Liver (tissue), 3 donors: Measurements from ENCODE around the gene ATAD1.

Experiments used
- ATF3 ChIP-seq: IDR thresholded peaks from 2 replicates; pipeline ENCODE4 v1.6.1; 2016; ENCODE audit warnings: antibody characterized with exemption
- GABPA ChIP-seq, 2 donors: IDR thresholded peaks in 1 of 2; conservative IDR thresholded peaks in 1 of 2; 2 replicates each; pipeline ENCODE4 v1.6.1; 2016; ENCODE audit warnings: antibody characterized with exemption in 2 of 2, mild to moderate bottlenecking in 1 of 2, moderate library complexity in 1 of 2
- HNF4G ChIP-seq: IDR thresholded peaks from 2 replicates; pipeline ENCODE4 v1.6.1; 2016; ENCODE audit warnings: antibody characterized with exemption
- JUND ChIP-seq, 2 donors: IDR thresholded peaks; 2 replicates each; pipeline ENCODE4 v1.6.1; 2016; ENCODE audit warnings: antibody characterized with exemption in 2 of 2
- MAX ChIP-seq: IDR thresholded peaks from 2 replicates; pipeline ENCODE4 v1.6.1; 2016; ENCODE audit warnings: antibody characterized with exemption
- NR2F2 ChIP-seq: IDR thresholded peaks from 2 replicates; pipeline ENCODE4 v1.6.1; 2016; ENCODE audit warnings: antibody characterized with exemption
- RAD21 ChIP-seq, 2 donors: IDR thresholded peaks; 2 replicates each; pipeline ENCODE4 v1.6.1; 2016; ENCODE audit warnings: antibody characterized with exemption in 2 of 2, mild to moderate bottlenecking in 2 of 2
- REST ChIP-seq: IDR thresholded peaks from 2 replicates; pipeline ENCODE4 v1.6.1; 2016; ENCODE audit warnings: antibody characterized with exemption, mild to moderate bottlenecking
- RXRA ChIP-seq, 2 donors: IDR thresholded peaks; 2 replicates each; pipeline ENCODE4 v1.6.1; 2017 to 2018; ENCODE audit warnings: antibody characterized with exemption in 2 of 2, mild to moderate bottlenecking in 1 of 2
- SP1 ChIP-seq: IDR thresholded peaks from 2 replicates; pipeline ENCODE4 v1.6.1; 2018; ENCODE audit warnings: antibody characterized with exemption, mild to moderate bottlenecking
- TAF1 ChIP-seq: conservative IDR thresholded peaks from 2 replicates; pipeline ENCODE4 v1.6.1; 2016; ENCODE audit warnings: antibody characterized with exemption, mild to moderate bottlenecking
- YY1 ChIP-seq: IDR thresholded peaks from 2 replicates; pipeline ENCODE4 v1.6.1; 2016; ENCODE audit warnings: antibody characterized with exemption, mild to moderate bottlenecking
- TF ChIP-seq, protein P1 (sequence below): fragments of 150-350 bp; IDR thresholded peaks from 2 replicates; pipeline ENCODE4 v1.5.1; 2017; ENCODE audit warnings: improper control_type of control experiment, low read depth, low read length; ENCODE audit not compliant: missing input control
- donor health status: healthy.
- donor health status: healthy.

- no peak for TF ChIP-seq RXRA (IDR thresholded peaks at IDR 0.05)
- TF ChIP-seq TAF1: no peak
- TF ChIP-seq, protein P1, sequence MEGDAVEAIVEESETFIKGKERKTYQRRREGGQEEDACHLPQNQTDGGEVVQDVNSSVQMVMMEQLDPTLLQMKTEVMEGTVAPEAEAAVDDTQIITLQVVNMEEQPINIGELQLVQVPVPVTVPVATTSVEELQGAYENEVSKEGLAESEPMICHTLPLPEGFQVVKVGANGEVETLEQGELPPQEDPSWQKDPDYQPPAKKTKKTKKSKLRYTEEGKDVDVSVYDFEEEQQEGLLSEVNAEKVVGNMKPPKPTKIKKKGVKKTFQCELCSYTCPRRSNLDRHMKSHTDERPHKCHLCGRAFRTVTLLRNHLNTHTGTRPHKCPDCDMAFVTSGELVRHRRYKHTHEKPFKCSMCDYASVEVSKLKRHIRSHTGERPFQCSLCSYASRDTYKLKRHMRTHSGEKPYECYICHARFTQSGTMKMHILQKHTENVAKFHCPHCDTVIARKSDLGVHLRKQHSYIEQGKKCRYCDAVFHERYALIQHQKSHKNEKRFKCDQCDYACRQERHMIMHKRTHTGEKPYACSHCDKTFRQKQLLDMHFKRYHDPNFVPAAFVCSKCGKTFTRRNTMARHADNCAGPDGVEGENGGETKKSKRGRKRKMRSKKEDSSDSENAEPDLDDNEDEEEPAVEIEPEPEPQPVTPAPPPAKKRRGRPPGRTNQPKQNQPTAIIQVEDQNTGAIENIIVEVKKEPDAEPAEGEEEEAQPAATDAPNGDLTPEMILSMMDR: no peak
- no peak for TF ChIP-seq HNF4G
- TF ChIP-seq RAD21 (IDR thresholded peaks at IDR 0.05): no peak
- TF ChIP-seq MAX: peak; percentile 6
- no peak for TF ChIP-seq NR2F2
- TF ChIP-seq REST: no peak
- TF ChIP-seq SP1: no peak
- no peak for TF ChIP-seq ATF3
- TF ChIP-seq YY1: no peak
- TF ChIP-seq JUND (IDR thresholded peaks at IDR 0.05): no peak
- TF ChIP-seq GABPA (IDR thresholded peaks at IDR 0.05 in 1 of 2, conservative IDR thresholded peaks at IDR 0.05 in 1 of 2): no peak
Observed at GRCh38 chr10:87713707-87714106, 104.3 kb downstream of the ATAD1 start.
